ENCODE data around the gene PRRT1. TPM values are rescaled to one million over a fixed set of nuclear protein-coding genes. Genes with fewer than 3 reads are reported as not detected.

The PRRT1 gene
- total and polyA plus RNA-seq, 12 donors, result 0.17 to 2.9 (median 0.69) TPM

DNA sequence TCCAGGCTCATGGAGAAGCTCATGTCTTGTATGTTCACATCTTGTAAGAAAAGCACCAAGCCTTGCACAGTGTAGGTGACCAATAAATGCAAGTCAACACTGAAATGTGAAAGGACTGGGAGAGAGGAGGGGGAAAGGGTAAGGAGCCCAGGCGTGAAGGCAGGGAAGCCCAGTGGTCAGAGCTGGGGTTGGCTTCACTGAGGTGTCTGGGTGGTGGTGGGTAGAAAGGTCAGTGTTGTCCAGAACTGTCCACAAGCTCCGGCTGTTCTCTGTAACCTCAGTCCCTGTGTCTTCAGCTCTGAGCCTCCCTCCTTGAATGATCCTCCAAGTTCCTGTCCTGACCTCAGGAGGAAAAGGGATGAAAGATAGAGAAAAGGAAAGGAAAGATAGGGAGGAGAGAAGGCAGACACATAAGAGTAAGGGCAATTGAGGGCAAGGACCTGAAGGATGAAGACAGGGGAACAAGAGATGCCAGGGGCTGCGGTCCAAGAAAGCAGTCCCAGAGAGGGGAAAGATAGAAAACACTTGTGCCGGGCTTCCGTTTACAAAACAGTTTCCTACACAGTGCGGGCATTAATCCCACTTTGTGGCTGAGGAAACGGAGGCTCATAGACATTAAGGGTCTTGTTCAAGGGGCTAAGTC, 40.2 kb downstream of the PRRT1 start:
- intact Hi-C loops (cut with DNase I), result loop anchor here in 4 of 10 donors (5.0 to 10.0 kb wide), 3 partner anchors 123 to 133 kb away; no protein-coding TSS in a partner anchor
- 51 to 56% methylated on average over 7 of the region's 7 CpGs for WGBS, 2 donors
- DNase-seq (peak in 1 of 2 donors; percentile 48), ATAC-seq (peak in 4 of 8 donors; percentile 1 to 2 (median 2))
- Histone ChIP-seq H3K4me3 (peak overlapping the region in 1 of 10 donors; percentile 64), H3K4me1 (peaks cover 35 to 85% (median 71%) of the 10 kb centered on the region in 9 donors), H3K36me3 (peaks cover 0 to 20% (median 0%) of the 10 kb centered on the region in 9 donors), H3K27me3 (peaks cover 0 to 9% (median 0%) of the 10 kb centered on the region in 7 donors), H3K9me3 (no peaks in the 10 kb centered on the region), H3K27ac (peak overlapping the region; percentile 36 to 96 (median 86))
- TF ChIP-seq, protein P1, sequence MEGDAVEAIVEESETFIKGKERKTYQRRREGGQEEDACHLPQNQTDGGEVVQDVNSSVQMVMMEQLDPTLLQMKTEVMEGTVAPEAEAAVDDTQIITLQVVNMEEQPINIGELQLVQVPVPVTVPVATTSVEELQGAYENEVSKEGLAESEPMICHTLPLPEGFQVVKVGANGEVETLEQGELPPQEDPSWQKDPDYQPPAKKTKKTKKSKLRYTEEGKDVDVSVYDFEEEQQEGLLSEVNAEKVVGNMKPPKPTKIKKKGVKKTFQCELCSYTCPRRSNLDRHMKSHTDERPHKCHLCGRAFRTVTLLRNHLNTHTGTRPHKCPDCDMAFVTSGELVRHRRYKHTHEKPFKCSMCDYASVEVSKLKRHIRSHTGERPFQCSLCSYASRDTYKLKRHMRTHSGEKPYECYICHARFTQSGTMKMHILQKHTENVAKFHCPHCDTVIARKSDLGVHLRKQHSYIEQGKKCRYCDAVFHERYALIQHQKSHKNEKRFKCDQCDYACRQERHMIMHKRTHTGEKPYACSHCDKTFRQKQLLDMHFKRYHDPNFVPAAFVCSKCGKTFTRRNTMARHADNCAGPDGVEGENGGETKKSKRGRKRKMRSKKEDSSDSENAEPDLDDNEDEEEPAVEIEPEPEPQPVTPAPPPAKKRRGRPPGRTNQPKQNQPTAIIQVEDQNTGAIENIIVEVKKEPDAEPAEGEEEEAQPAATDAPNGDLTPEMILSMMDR (IDR thresholded peaks at IDR 0.05), result no peak

DNA sequence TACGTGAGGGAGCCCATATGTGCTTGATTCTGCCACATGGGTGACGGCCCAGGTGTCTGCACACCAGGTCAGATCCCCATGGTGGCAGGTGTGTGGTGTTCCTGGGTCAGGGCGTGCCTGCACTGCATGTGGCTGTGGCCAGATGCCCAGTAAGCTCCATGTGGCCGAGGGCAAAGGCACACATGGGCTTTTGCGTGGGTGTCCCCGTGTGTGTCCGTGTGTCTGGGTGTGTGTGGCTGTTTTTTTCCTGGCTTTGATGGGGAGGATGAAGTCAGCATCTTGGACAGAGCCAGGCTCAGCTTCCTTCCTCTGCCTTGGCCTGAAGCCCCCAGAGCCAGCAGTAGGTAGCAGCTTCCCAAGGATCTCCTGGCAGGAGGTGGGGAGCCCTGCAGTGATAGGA, 41.1 kb downstream of the PRRT1 start:
- WGBS, 2 donors, result 44 to 59% methylated on average over 7 of the region's 7 CpGs
- peaks cover 0 to 9% (median 0%) of the 10 kb centered on the region in 7 donors for H3K27me3 ChIP-seq
- H3K27ac ChIP-seq, result peak overlapping the region; percentile 66 to 96 (median 90)
- H3K4me1 ChIP-seq, result peaks cover 38 to 92% (median 77%) of the 10 kb centered on the region in 9 donors
- ATAC-seq, result peak in 7 of 8 donors; percentile 2 to 46 (median 13)
- intact Hi-C loops (cut with DNase I), result loop anchor here in 4 of 10 donors (5.0 to 10.0 kb wide), 3 partner anchors 124 to 134 kb away; no protein-coding TSS in a partner anchor
- TF ChIP-seq, protein P1 (IDR thresholded peaks at IDR 0.05), result no peak
- DNase-seq, result peak in 1 of 2 donors; percentile 46
- H3K36me3 ChIP-seq, result peaks cover 0 to 14% (median 0%) of the 10 kb centered on the region in 9 donors
- H3K4me3 ChIP-seq, result peak overlapping the region in 8 of 10 donors; percentile 57 to 82 (median 66)
- no peaks in the 10 kb centered on the region for H3K9me3 ChIP-seq

DNA sequence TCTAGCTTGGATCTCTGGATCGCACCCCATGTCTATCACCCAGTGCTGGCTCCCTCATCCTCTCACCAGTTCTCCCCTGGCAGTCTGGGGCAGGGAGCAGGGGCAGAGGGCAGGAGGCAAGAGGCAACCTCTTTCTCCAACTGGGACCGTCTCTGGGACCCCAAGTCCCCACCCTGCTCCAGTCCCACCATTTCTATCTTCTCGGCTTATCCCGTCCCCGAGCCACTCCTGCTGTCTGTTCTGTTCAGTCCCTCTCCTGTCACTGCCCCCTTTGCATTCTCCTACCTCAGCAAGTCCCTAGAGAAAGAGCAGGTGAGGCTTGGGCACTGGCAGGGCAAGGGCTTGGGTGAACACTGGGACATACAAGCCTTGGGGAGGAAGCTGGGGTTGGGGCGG, 42.0 kb downstream of the PRRT1 start:
- ATAC-seq (no peak), DNase-seq (no peak)
- 28 to 32% methylated on average over 6 of the region's 6 CpGs for WGBS, 2 donors
- H3K4me1 ChIP-seq, result peaks cover 38 to 99% (median 80%) of the 10 kb centered on the region in 9 donors
- peaks cover 0 to 5% (median 0%) of the 10 kb centered on the region in 9 donors for H3K36me3 ChIP-seq
- peak overlapping the region in 8 of 10 donors; percentile 57 to 82 (median 66) for H3K4me3 ChIP-seq
- peak overlapping the region; percentile 66 to 96 (median 90) for H3K27ac ChIP-seq
- H3K27me3 ChIP-seq, result peaks cover 0 to 9% (median 0%) of the 10 kb centered on the region in 7 donors
- TF ChIP-seq, protein P1 (IDR thresholded peaks at IDR 0.05), result no peak
- intact Hi-C loops (cut with DNase I), result loop anchor here in 4 of 10 donors (5.0 to 10.0 kb wide), 3 partner anchors 125 to 135 kb away; no protein-coding TSS in a partner anchor
- H3K9me3 ChIP-seq, result no peaks in the 10 kb centered on the region

DNA sequence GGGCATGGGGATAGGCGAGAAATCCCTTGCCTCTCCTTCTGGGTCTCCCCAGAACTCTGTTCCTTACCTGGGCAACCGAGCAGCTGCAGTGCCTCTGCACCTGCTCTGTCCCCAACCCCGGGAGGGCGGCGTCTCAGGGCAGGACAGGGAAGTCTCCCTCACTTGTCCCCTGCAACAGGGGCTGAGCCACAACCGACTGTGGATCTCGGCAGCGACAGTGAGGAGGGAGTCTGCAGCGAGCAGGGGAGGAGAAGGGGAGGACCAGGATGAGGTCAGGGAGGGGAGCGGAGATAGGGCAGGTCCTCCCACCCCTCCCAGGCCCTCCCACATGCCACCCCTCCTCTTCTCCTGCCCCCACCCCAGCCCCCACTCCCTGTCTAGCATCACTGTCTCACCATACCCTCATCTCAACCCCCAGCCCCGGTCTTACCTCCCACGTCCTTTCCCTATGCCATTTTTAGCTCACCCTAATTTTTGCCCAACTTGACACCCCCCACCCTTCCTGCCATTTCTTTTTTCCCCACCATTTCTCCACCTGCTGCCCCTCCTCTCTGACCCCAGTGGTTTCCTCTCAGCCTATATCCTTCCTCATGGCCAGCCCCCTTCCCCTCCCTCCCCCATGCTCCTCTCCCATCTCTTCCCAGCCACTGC, 42.5 kb downstream of the PRRT1 start, which contains the start of gene TNXB:
TNXB (minus strand) TSS at position 225 of the 651 bp plus-strand sequence. CDS start 11,140 bp downstream, outside the sequence.
- Histone ChIP-seq H3K27me3 (peaks cover 0 to 9% (median 0%) of the 10 kb centered on the region in 7 donors), H3K9me3 (no peaks in the 10 kb centered on the region), H3K36me3 (peaks cover 0 to 3% (median 0%) of the 10 kb centered on the region in 9 donors), H3K4me3 (peak within 1 kb of the TSS; percentile 34 to 82 (median 64)), H3K4me1 (peaks cover 36 to 97% (median 76%) of the 10 kb centered on the region in 9 donors), H3K27ac (peak within 1 kb of the TSS; percentile 80 to 96 (median 90))
- peak; percentile 34 to 53 (median 43) for ATAC-seq
- DNase-seq, result peak; percentile 57 to 59
- TF ChIP-seq, protein P1 (IDR thresholded peaks at IDR 0.05), result no peak
- WGBS, 2 donors, result 9 to 14% methylated on average over 12 of the region's 12 CpGs
- intact Hi-C loops (cut with DNase I), result no loop called here
